HG03378 (cell line): ENCODE results near the gene EEPD1.
"Not testable (repeated sequence)": the region's sequence is repeated elsewhere in the genome, so short reads cannot be mapped to it uniquely, and the experiment has no call there.

Experiments used
- ATAC-seq: cut with Tn5 transposase; IDR thresholded peaks from one replicate; pipeline ENCODE4 v1.9.1; 2021; ENCODE audit warnings: mild to moderate bottlenecking, moderate library complexity; ENCODE audit not compliant: unreplicated experiment

EEPD1 gene

DNA sequence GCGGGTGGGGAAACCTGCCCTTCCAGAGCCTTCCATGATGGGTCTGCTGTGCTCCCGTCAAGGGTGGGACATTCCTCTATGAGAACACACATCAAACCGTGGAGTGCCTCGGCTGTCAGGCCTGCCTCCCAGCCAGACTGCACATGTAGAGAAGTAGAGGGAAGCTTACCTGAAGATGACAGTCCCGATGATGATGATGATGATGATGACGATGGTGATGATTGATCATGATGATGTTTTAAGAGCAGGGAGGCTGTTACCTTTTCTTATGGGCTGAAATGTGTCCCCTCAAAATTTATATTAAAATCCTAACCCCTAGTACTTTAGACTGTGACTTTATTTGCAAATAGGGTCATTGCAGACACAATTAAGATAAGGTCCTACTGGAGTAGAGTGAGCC is 160.6 kb downstream of the EEPD1 start:
- ATAC-seq = no peak

DNA sequence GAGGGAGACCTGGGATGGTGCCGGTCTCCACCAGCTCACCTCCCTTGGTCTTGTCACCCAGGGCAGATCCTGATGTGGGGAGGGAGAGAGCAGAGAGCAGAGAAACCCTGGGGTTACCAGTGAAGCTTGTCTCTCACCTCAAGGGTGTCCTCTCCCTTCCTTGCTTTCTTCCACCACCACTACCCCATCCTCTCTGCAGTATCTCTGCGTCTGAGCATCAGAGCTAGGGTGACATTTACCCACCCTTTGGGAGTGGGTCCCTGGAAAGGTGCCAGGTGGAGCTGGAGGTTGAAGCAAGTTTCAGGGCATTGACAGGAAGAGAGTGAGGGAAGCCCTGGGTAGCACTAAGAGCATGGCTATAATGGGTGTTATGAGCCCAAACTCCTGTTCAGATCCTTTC is 161.4 kb downstream of the EEPD1 start:
- no peak for ATAC-seq

DNA sequence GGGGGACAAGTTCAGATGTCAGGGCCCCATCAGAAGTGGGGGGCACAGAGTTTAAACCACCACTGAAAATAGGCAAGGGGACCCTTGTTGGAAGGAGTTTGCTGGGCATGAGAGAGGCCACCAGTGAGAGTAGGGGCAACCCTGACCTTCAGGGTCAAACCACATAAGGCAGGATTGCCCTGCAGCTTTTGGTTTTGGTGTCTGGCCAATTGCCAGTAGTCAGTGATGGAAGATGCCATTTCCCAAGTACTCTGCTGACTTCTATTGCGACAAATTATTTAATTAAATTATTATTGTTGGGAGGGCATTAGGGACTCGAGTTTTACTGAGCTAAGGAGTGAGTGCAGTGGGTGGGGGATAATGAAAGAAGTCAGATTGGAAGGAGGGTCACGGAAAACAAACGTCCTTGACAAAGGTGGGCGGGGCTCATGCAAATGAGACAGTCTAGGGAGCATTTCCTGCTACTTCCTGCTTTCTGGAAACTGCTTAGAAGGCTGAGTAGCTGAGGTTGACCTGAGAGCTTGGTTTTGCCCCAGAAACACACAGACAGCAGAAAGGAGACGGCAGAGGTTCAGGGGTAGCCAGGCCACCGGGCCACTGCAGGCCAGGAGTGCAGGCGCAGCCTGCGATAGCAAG is 162.4 kb downstream of the EEPD1 start:
- no peak for ATAC-seq

DNA sequence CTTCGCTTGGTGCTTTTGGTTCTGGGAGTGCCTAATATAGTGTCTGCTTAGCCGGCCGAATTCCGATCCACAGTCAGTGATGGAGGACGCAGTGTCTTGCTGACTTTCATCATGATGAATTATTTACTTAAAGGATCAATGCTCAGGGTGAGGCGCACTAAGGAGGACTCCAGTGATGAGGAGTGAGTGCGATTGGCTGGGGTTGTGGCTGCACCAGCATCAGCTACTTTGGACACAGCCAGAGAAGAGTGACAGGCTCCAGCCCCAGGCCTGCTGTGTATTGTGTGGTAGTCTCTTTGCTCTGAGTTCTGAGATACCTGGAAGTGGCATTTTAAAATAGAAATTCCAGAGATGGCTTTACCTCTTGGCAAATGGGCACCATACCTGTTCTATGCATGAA is 163.3 kb downstream of the EEPD1 start:
- no peak for ATAC-seq

DNA sequence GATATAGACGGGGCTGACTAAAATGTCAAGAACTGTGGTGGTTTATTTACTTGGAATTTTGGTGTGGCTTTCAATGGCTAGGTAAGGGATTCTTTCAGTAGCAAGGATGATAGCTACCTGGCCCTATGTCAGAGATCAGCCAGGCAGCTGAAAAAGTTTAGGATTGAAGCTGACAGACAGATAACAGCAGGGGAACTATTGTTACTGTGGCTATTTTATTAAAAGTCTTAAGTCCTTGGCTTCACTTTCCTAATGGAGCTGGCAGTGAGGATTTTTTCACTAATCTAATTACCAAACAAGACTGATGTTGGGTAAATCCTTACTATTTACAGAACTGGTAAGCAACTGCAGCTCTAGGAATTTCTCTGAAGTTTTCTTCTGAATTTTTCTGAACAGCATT is 164.2 kb downstream of the EEPD1 start:
- ATAC-seq = no peak

DNA sequence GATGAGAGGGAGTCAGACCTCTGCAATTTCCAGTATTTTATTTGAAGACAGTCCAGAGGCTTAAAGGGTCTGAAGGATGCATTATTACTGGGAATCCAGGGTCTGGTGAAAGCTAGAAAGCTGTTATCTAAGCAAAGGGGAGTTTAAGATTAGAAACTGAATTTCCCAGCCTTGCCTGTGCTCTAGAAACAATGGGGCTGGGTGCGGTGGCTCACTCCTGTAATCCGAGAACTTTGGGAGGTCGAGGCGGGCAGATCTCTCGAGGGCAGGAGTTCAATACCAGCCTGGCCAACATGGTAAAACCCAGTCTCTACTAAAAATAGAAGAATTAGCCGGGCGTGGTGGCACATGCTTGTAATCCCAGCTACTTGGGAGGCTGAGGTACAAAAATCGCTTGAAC is 165.1 kb downstream of the EEPD1 start:
- ATAC-seq = no peak

DNA sequence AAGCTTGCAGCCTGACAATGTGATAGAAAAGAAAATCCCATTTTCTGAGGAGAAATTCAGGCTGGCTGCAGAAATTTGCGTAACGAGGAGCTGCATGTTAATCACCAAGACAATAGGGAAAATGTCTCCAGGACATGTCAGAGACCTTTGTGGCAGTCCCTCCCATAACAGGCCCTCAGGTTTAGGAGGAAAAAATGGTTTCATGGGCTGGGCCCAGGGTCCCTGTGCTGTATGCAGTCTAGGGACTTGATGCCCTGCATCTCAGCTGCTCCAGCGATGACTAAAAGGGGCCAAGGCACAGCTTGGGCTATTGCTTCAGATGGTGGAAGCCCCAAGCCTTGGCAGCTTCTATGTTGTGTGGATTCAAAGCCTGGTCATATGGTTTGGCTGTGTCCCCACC is 168.2 kb downstream of the EEPD1 start:
- ATAC-seq = not testable (repeated sequence)

DNA sequence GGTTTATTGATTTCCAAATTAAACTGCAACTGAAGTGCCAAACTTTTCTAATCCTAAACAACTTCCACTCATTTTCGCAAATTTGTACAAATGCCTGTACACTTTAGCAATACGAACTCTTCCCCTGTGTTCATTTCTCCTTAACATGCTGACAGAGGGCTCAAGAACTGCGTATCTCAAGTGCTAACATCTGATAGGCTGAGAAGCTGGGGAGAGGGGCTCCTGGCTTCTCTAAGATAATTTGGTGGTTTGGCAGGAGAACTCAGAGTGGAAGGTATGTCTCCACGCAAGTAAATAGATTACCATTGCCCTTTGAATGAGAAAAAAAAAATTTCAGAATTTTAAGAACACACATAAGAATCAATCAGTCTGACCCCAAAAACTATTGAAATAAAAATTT is 183.3 kb downstream of the EEPD1 start:
- ATAC-seq = no peak

DNA sequence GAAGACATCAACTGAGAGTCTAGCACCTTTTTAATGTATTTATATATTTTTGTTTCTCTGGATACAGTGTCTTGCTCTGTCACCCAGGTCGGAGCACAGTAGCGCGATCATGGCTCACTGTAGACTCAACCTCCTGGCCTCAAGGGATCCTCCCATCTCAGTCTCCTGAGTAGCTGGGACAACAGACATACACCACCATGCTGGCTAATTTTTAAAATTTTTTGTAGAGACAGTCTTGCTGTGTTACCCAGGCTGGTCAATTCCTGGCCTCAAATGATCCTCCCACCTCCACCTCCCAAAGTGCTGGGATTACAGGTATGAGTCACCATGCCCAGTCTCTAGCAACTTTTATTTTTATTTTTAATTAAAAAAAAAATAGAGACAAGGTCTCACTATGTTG is 185.2 kb downstream of the EEPD1 start:
- no peak for ATAC-seq

DNA sequence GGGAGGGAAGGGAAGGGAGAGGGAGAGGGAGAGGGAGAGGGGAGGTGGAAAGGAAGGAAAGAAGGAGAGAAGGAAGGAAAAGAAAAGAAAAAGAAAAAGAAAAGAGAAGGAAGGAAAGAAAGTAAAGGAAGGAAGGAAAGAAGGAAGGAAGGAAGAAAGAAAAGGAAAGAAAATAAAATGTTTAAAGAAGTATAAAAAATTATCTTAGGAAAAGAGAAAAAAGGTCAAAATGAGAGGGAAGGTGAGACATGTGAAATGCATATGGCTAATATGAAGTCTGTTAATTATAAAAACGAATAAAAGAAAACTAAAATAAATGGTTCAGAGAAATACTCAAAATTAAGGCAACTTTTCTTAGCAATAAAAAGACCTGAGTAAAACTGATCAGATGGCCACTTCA is 190.5 kb downstream of the EEPD1 start:
- no peak for ATAC-seq

DNA sequence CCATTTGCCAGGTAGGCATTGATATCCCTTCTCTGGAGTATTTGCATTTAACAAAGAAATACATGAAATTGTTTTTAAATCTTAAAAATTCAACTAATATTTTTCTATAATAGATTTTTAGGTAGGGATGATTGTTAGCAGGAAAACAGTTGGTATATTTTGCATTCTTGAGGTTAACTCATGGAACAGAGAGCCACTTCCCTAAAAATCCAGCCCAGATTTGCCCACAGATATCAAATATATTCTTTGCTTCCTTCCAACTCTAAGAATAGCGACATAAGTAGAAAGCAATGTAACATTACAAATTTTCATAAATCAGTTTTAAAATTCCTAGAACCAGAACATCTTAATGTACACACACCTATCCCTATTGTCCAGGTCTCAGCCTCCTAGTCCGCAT is 191.6 kb downstream of the EEPD1 start:
- ATAC-seq = no peak

DNA sequence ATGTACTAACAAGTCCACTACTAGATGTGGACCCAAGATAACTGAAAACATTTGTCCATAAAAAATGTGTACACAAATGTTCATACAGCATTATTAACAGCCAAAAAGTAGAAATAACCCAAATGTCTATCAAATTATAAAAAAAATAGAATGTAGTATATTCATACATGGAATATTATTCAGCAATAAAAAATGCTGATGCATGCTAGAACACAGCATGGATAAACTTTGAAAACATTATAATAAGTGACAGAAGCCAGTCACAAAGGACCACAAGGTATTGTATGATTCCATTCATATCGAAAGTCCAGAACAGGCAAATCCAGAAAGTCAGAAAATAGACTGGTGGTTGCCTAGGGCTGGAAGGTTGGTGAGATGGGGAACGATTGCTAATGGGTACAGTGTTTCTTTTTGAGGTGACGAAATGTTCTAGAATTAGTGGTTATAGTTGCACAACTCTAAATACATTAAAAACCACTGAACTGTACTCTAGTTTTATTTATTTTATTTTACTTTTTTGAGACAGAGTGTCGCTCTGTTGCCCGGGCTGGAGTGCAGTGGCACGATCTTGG is 193.3 kb downstream of the EEPD1 start:
- no peak for ATAC-seq

DNA sequence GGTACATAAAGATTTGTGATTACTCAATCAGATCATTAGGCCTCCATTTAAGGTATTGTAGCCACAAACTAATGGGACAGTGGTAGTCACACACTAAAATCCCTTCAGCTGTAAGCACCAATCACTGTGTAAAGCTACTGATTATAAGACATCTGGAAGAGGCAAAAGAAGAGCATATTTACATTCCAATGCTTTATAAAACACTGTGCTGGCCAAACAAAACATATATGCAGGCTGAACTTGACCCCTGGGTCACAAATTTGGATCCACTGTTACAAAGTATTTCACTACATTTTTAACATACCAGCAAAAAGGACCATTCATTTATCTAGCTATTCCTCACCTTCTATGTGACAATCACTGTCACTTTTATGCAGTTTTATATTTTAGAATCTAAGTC is 195.2 kb downstream of the EEPD1 start:
- no peak for ATAC-seq

DNA sequence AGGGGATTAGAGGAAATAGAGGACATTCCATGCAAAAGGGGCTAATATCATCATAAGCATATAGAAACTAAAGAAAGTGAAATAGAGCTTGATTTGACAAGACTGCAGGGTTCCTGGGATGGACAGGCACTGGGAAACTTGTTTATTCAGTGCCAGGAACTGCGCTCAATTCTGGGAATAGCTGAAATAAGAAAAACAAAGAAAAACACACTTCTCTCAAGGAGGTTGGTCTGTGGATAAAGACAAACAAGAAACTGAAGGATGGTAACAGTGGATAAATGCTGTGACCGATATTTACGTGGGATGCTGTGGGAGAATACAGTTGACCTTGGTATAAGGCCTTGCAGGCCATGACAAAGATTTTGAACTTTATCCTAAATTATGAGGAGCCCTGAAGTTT is 195.7 kb downstream of the EEPD1 start:
- ATAC-seq = no peak

DNA sequence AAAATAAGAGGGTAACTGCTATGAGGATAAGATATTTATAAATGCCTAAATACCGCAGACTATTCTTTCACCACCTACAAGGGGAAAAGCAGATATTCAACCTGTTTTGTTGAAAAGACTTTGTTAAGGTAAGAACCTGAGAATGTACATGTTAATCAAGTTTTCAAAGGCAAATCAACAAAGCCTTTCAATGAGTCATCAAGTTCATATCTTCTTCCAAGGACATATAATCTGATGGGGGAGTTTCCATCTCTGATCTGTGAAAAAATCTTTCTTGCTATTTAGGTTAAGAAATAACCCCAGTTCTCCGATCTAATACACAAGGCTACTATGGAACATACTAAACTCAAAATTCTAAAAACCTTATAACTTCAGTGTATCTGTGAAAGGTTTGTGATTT is 196.6 kb downstream of the EEPD1 start:
- ATAC-seq = no peak
